ENCODE results near the gene LYRM1. TPM values are rescaled to one million over a fixed set of nuclear protein-coding genes. Genes with fewer than 3 reads are reported as not detected.

LYRM1 gene
- total and polyA plus RNA-seq, 2 of the 8 experiments (the other 6 are each of a cell fraction or from before 2014, with no cell fraction given): 11.6 to 13.4 TPM

DNA sequence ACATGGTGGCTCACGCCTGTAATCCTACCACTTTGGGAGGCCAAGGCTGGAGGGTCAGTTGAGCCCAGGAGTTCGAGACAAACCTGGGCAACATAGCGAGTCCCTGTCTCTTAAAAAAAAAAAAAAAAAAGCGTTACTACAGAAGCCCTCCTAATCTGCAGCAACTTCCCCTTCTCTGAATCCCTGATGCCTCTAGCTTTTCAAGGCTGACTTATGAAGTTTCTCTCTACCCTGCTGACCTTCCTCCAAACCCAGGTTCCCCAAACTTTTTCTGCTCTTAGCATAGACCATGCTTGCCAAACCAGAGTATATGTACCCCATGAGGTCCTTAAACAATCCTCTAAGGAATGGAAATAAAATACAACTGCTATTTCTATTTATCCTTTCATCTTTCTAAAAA is 16.4 kb downstream of the LYRM1 start:
- Histone ChIP-seq H3K9me3 (ENCODE audit: insufficient read depth in 2 of 2, low read depth in 1 of 2, low read length in 1 of 2) (no peaks in the 10 kb centered on the region), H3K4me1 (replicated peaks in 1 of 4; ENCODE audit: control insufficient read depth in 3 of 4, insufficient read depth in 4 of 4, low read length in 3 of 4) (no peaks in the 10 kb centered on the region; a peak in 1 of 7 replicates), H2BK20ac (ENCODE audit: low read length) (no peak overlapping the region), H3K23me2 (ENCODE audit: low read depth, low read length) (no peaks in the 10 kb centered on the region; the same call in 1 of the 2 replicates), H3K56ac (replicated peaks; ENCODE audit: insufficient read length, low read depth, low read length) (no peak overlapping the region), H3K4ac (replicated peaks; ENCODE audit: insufficient read length, low read depth, low read length) (no peak overlapping the region), H2AK5ac (ENCODE audit: low read depth, low read length) (no peak overlapping the region), H4K8ac (ENCODE audit: extremely low read depth, insufficient read depth, low read length) (no peak overlapping the region), H2BK15ac (ENCODE audit: low read length) (no peak overlapping the region), H3K36me3 (ENCODE audit: control insufficient read depth in 2 of 4, insufficient read depth in 4 of 4, low read length in 3 of 4) (peaks cover 0 to 4% (median 0%) of the 10 kb centered on the region in 4 experiments; a peak in 1 of 8 replicates), H4K20me1 (replicated peaks in 1 of 2; ENCODE audit: control insufficient read depth in 1 of 2, insufficient read depth in 2 of 2, low read length in 2 of 2) (no peaks in the 10 kb centered on the region), H3K27me3 (replicated peaks in 1 of 4; ENCODE audit: control insufficient read depth in 3 of 4, extremely low read depth in 1 of 4, insufficient read depth in 3 of 4, low read length in 3 of 4) (no peaks in the 10 kb centered on the region), H2BK12ac (ENCODE audit: low read depth, low read length) (no peak overlapping the region), H3K79me2 (ENCODE audit: control insufficient read depth in 1 of 2, insufficient read depth in 2 of 2, low read length in 2 of 2) (no peaks in the 10 kb centered on the region), H3K23ac (ENCODE audit: insufficient read length) (no peak overlapping the region), H3K14ac (ENCODE audit: insufficient read length) (no peak overlapping the region), H4K5ac (ENCODE audit: insufficient read length, low read depth, low read length) (no peak overlapping the region), H3K18ac (ENCODE audit: extremely low read depth, low read length) (no peak overlapping the region), H3K4me2 (ENCODE audit: insufficient read depth in 1 of 2, low read depth in 2 of 2, low read length in 2 of 2) (no peak overlapping the region), H4K91ac (replicated peaks; ENCODE audit: insufficient read length, low read length) (no peak overlapping the region), H2AFZ (ENCODE audit: low read length) (no peak overlapping the region), H3K79me1 (ENCODE audit: low read depth, low read length) (no peaks in the 10 kb centered on the region), H3K9ac (replicated peaks in 1 of 4; ENCODE audit: extremely low read depth in 1 of 4, low read depth in 3 of 4, low read length in 3 of 4) (no peak overlapping the region), H3K27ac (ENCODE audit: low read depth, low read length) (no peak overlapping the region), H2BK120ac (replicated peaks; ENCODE audit: low read depth, low read length) (no peak overlapping the region), H3K4me3 (ENCODE audit: extremely low read depth in 1 of 4, insufficient read depth in 2 of 4, low read depth in 3 of 4, low read length in 4 of 4) (no peak overlapping the region), H2BK5ac (ENCODE audit: low read depth, low read length) (no peak overlapping the region)
- DNase-seq (ENCODE audit: low read depth in 1 of 2, low spot score in 2 of 2): no peak
- no peak for FAIRE-seq
- 93% methylated on average over 3 of the region's 4 CpGs; no CpG with 5 or more reads in 1 of the 2 experiments for WGBS, 2 experiments (ENCODE audit: extremely low coverage in 1 of 2, insufficient coverage in 1 of 2, insufficient read length in 1 of 2, insufficient replicate concordance in 2 of 2, low coverage in 1 of 2, low lambda C conversion rate in 2 of 2, missing lambda C conversion rate in 1 of 2)
- TF ChIP-seq JUND (IDR thresholded peaks at IDR 0.05; ENCODE audit: low read length): no peak
- ChIA-PET POLR2A (ENCODE audit: partially characterized antibody) (no interaction called here), CTCF (ENCODE audit: partially characterized antibody) (no interaction called here)
